Measurements from ENCODE around the gene RAB30.
"Not testable (repeated sequence)": the region's sequence is repeated elsewhere in the genome, so short reads cannot be mapped to it uniquely, and the experiment has no call there.

RAB30 gene

DNA sequence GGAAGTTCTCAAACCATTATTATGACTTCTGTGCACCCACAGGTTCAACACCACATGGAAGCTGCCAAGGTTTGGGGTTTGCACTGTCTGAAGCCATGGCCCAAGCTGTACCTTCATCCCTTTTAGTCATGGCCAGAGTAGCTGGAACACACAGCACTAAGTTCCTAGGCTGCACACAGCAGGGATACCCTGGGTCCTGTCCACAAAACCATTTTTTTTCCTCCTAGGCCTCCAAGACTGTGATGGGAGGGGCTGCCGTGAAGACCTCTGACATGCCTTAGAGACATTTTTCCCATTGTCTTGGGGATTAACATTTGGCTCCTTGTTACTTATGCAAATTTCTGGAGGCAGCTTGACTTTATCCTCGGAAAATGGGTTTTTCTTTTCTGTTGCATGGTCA, 127.5 kb downstream of the RAB30 start:
- no peak for DNase-seq (ENCODE audit: extremely low read depth, low read depth)
- TF ChIP-seq, protein P1, sequence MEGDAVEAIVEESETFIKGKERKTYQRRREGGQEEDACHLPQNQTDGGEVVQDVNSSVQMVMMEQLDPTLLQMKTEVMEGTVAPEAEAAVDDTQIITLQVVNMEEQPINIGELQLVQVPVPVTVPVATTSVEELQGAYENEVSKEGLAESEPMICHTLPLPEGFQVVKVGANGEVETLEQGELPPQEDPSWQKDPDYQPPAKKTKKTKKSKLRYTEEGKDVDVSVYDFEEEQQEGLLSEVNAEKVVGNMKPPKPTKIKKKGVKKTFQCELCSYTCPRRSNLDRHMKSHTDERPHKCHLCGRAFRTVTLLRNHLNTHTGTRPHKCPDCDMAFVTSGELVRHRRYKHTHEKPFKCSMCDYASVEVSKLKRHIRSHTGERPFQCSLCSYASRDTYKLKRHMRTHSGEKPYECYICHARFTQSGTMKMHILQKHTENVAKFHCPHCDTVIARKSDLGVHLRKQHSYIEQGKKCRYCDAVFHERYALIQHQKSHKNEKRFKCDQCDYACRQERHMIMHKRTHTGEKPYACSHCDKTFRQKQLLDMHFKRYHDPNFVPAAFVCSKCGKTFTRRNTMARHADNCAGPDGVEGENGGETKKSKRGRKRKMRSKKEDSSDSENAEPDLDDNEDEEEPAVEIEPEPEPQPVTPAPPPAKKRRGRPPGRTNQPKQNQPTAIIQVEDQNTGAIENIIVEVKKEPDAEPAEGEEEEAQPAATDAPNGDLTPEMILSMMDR (IDR thresholded peaks at IDR 0.05; ENCODE audit: low read depth, low read length): no peak

DNA sequence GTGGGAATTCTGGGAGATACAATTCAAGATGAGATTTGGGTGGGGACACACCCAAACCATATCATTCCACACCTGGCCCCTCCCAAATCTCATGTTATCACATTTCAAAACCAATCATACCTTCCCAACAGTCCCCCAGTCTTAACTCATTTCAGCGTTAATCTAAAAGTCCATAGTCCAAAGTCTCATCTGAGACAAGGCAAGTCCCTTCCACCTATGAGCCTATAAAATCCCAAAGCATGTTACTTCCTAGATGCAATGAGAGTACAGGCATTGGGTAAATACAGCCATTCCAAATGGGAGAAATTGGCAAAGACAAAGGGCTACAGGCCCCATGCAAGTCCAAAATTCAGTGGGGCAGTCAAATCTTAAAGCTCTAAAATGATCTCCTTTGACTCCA, 128.3 kb downstream of the RAB30 start:
- DNase-seq (ENCODE audit: extremely low read depth, low read depth): not testable (repeated sequence)

DNA sequence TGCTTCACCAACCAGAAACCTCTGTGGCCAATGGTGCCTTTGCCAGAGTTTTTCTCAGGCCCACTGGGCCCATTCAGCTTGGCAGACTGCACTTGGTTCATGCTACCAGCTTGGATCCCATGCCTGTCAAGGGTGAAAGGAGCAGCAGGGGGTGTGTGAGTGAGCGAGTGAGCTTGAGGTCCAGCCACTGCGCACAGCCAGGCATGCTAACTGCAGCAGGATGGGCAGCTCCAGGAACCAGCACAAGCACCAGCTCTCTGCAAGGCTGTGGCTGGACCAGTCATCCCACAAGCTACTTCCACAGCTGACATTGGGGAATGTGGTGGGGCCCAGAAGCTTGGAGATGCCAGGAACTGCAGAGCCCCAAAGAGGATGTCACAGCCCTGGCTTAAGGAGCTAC, 129.3 kb downstream of the RAB30 start:
- TF ChIP-seq, protein P1 (IDR thresholded peaks at IDR 0.05; ENCODE audit: low read depth, low read length): no peak
- DNase-seq (ENCODE audit: extremely low read depth, low read depth): no peak

DNA sequence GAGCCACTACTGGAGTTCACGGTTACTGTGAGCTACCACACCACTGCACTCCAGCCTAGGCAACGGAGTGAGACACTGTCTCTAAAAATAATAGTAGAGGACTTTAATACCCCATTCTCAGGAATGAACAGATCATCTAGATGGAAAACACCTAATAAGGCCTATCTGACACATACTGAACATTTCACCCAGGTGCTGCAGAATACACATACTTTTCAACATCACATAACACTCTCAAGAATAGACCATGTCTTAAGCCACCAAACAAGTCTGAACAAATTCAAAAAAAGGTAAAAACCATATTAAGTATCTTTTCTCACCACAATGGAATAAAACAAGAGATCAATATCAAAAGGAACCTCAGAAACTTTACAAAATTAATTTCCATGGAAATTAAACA, 132.2 kb downstream of the RAB30 start:
- TF ChIP-seq, protein P1 (IDR thresholded peaks at IDR 0.05; ENCODE audit: low read depth, low read length): no peak
- DNase-seq (ENCODE audit: extremely low read depth, low read depth): no peak

DNA sequence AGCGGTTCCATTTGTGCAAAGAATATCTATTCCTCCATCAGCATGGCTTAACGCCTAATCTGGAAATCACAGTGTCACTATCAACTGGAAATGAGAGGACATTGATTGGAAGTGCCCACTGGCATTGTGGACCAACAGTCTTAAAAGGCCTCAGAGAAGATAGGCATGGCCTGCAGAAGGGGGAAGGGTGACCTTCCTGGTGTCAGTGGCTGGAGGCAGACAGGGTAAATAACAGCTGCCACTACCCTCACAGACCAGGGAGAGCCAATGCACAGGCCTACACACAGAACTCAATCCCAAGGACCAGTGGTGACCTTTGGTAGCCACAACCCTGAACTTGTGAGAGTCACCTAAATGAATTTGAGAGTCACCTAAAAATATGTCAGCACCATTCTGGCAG, 134.1 kb downstream of the RAB30 start:
- DNase-seq (ENCODE audit: extremely low read depth, low read depth): no peak
- TF ChIP-seq, protein P1 (IDR thresholded peaks at IDR 0.05; ENCODE audit: low read depth, low read length): no peak

DNA sequence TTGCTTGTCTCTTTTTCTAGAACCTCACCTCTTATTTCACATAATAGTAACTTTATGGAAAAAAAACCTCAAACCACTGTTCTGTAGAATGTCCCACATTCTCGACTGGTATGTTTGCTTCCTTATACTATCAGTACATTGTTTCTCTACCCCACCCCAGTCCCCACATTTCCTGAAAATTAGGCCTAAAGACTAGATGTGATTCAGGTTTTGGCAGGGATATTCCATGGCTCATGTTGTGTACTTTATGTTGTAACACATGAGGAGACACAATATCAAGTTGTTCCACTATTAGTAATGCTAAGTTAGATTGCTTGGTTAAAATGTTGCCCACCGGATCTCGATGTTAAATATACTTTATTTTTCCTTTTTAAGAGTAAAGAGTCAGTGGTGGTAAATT, 135.4 kb downstream of the RAB30 start:
- DNase-seq (ENCODE audit: extremely low read depth, low read depth): no peak
- TF ChIP-seq, protein P1 (IDR thresholded peaks at IDR 0.05; ENCODE audit: low read depth, low read length): no peak

DNA sequence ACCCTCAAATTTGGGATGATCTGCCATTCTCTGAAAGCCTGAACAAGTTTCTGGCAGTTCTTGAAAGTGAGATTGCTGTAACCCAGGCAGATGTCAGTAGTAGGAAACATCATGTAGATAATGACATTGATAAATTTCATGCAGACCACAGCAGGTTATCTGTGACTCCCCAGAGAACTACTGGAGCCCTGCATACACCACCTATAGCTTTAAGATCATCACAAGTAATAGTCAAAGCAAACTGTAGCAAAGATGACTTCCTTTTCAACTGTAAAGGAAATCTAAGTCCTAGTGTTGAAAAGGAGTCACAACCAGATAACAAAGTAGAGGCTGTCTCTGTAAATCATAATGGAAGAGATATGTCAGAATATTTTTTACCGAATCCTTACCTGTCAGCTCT, 139.1 kb downstream of the RAB30 start:
- TF ChIP-seq, protein P1 (IDR thresholded peaks at IDR 0.05; ENCODE audit: low read depth, low read length): no peak
- no peak for DNase-seq (ENCODE audit: extremely low read depth, low read depth)

DNA sequence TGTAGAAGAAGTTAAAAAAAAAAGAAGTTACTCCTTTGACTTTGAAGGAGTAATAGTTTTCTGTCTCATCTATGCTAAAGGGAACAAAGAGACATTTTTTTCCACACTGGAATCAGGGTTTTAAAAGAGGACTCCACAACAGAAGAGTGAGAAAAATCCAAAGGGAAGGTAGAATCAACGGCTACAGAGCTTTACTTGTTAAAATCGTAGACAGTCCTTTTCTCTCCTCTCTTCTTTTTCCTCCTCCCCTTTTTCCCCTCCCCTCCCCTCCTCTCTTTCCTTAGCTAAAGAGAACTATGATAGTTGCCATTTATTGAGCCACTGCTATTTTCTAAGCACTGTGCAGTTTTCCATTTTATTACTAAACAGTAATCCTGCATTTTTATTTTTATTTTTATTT, 141.0 kb downstream of the RAB30 start:
- DNase-seq (ENCODE audit: extremely low read depth, low read depth): no peak
- TF ChIP-seq, protein P1 (IDR thresholded peaks at IDR 0.05; ENCODE audit: low read depth, low read length): no peak
